Bronchial epithelial cell (primary cell): ENCODE measurements around the gene DDX47. TPM values are rescaled to one million over a fixed set of nuclear protein-coding genes. Genes with fewer than 3 reads are reported as not detected.
"Not testable (repeated sequence)": the region's sequence is repeated elsewhere in the genome, so short reads cannot be mapped to it uniquely, and the experiment has no call there.

Experiments
- DNase-seq: peaks from one replicate; pipeline ENCODE4 v3.0.0-alpha.2; 2010; ENCODE audit warnings: low read depth
- FAIRE-seq: peaks from 2 replicates; lab custom pipeline; 2011; peaks lifted over from hg19 to GRCh38; lab: Jason Lieb, UNC
- H3K27me3 ChIP-seq: 2 replicates; pipeline ENCODE4 v1.5.1; 2011; ENCODE audit warnings: low read length; ENCODE audit not compliant: control insufficient read depth, insufficient read depth
- H3K36me3 ChIP-seq: 2 replicates; pipeline ENCODE4 v1.5.1; 2011; ENCODE audit warnings: low read length; ENCODE audit not compliant: control insufficient read depth, insufficient read depth
- H3K4me3 ChIP-seq: 2 replicates; pipeline ENCODE4 v1.5.1; 2011; ENCODE audit warnings: mild to moderate bottlenecking, low read depth, low read length, control low read depth
- total RNA-seq: library from RNA; depleted of rRNA; stranded (reverse); fragments of >200 nt; gene quantifications from 2 replicates; pipeline ENCODE4 v1.2.1, GENCODE V29; 2014
- TF ChIP-seq, protein P1 (sequence below): IDR thresholded peaks from 2 replicates; pipeline ENCODE4 v1.5.1; 2011; ENCODE audit warnings: mild to moderate bottlenecking, moderate library complexity, low read length, control low read depth, inconsistent platforms; ENCODE audit not compliant: insufficient read depth, severe bottlenecking

Gene DDX47
- total RNA-seq, 1 donor from 2014 or later, result 56.9 TPM

DNA sequence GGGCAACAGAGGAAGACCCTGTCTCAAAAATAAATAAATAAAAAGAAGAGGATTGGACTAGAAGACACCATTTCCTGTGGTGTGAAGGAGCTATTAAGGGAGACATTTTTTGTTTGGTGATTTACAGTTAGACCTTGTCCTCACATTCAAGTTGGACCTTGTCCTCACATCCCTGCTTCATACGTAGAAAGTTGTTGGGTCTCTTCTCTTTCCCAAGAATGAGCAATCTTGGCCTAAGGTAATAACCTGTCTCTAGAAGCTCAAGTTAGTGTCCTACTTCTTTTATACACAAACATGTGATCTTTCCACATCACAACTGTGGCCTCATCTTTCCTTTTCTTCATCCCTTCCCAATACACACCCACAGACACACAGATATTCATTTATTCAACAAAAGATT is 14.7 kb upstream of the DDX47 start:
- TF ChIP-seq, protein P1, sequence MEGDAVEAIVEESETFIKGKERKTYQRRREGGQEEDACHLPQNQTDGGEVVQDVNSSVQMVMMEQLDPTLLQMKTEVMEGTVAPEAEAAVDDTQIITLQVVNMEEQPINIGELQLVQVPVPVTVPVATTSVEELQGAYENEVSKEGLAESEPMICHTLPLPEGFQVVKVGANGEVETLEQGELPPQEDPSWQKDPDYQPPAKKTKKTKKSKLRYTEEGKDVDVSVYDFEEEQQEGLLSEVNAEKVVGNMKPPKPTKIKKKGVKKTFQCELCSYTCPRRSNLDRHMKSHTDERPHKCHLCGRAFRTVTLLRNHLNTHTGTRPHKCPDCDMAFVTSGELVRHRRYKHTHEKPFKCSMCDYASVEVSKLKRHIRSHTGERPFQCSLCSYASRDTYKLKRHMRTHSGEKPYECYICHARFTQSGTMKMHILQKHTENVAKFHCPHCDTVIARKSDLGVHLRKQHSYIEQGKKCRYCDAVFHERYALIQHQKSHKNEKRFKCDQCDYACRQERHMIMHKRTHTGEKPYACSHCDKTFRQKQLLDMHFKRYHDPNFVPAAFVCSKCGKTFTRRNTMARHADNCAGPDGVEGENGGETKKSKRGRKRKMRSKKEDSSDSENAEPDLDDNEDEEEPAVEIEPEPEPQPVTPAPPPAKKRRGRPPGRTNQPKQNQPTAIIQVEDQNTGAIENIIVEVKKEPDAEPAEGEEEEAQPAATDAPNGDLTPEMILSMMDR, result no peak
- Histone ChIP-seq H3K4me3 (no peak overlapping the region), H3K36me3 (no peaks in the 10 kb centered on the region), H3K27me3 (no peaks in the 10 kb centered on the region)
- FAIRE-seq (no peak), DNase-seq (no peak)

DNA sequence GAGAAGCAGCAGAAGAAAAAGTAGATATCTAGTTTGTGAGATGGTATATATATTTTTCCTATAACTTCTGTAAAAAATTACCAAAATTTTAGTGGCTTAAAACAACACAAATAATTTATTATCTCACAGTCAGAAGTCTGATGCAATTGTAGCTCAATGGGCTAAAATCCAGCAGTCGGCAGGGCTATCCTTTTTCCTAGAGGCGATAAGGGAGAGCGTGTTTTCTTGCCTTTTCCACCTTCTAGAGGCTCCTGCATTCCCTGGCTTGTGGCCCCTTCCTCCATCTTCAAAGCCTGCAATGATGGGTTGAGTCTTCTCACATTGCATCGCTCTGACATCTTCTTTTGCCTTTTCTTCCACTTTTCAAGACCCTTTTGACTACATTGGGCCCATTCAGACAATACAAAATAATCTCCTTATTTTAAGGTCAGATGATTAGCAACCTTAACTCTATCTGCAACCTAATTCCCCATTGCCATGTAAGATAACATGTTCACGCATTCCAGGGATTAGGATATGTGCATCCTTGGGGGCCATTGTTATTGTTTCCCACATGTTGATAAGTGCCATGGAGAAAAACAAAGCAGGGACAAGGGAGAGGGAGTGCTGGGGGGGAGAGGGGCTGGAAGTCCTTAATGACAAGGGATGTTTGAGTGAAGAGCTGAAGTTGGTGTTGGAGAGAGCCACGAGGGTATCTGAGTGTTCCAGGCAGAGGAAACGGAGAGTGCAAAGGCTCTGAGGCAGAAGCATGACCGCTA is 13.8 kb upstream of the DDX47 start:
- no peaks in the 10 kb centered on the region for H3K27me3 ChIP-seq
- no peaks in the 10 kb centered on the region for H3K36me3 ChIP-seq
- no peak overlapping the region for H3K4me3 ChIP-seq
- FAIRE-seq (no peak), DNase-seq (no peak)
- TF ChIP-seq, protein P1, result no peak

DNA sequence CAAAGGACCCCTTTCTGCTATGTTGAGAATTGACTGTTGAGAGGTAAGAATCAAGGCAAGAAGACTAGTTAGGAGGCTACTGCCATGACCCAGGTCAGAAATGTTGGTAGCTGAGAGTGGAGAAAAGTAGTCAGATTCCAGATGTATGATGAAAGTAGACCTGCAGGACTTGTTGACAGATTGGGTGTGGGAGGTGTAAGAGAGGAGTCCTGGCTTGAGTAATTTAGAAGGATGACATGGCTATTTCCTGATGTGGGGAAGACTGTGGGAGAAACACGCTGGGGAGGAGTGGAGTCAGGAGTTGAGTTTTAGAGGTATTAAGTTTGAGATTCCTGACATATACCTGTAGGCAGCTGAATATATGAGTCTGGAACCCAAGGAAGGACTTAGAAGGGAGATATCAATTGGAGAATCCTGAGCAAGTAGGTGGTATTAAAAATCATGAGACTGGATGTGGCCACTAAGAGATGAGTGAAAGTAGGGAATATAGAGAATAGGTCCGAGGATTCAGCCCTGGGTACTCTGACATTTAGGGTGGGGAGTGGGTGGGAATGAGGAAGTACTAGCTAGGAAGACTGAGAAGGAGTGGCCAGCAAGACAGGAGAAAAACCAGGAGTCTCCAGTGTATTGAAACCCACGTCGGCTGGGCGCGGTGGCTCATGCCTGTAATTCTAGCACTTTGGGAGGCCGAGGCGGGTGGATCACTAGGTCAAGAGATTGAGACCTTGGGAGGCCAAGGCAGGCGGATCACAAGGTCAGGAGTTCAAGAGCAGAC is 12.6 kb upstream of the DDX47 start:
- Histone ChIP-seq H3K36me3 (no peaks in the 10 kb centered on the region), H3K27me3 (no peaks in the 10 kb centered on the region), H3K4me3 (no peak overlapping the region)
- DNase-seq (peak; percentile 98), FAIRE-seq (no peak)
- TF ChIP-seq, protein P1, result no peak

DNA sequence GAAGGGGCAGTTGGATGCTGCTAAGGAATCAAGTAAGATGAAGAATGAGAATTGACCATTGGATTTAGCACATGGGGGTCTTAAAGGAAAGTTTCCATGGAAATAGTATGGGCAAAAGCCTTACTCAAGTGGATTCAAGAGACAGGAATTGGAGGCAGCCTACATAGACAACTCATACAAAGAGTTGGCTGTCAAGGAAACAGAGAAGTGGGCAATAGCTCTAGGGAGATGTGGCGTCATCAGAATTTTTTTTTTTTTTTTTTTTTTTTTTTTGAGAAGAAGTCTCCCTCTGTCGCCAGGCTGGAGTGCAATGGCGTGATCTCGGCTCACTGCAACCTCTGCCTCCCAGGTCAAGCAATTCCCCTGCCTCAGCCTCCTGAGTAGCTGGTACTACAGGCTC is 11.5 kb upstream of the DDX47 start:
- not testable (repeated sequence) for DNase-seq, FAIRE-seq, H3K4me3 ChIP-seq, H3K36me3 ChIP-seq, H3K27me3 ChIP-seq

DNA sequence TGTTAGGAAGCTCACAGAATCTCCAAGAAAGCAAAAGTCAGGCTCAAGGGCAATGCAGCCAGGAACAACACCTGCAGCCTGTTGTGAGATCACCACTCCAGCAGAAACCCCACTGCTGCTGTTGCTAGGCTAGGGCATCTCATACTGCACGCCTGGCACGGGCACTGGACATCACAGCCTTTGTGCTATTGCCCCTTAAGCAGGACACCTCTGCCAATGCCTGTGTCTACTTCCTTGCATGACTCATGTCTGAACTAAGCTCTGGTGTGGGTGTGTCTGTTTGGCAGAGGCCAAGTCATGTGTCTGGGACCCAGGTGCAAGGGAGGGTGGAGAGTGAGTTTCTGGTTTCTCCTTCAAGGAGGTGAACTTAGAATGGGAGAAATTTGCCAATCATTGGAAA is 10.0 kb upstream of the DDX47 start:
- Histone ChIP-seq H3K27me3 (no peaks in the 10 kb centered on the region), H3K36me3 (no peaks in the 10 kb centered on the region), H3K4me3 (no peak overlapping the region)
- FAIRE-seq (no peak), DNase-seq (peak; percentile 99)
- TF ChIP-seq, protein P1, result no peak

DNA sequence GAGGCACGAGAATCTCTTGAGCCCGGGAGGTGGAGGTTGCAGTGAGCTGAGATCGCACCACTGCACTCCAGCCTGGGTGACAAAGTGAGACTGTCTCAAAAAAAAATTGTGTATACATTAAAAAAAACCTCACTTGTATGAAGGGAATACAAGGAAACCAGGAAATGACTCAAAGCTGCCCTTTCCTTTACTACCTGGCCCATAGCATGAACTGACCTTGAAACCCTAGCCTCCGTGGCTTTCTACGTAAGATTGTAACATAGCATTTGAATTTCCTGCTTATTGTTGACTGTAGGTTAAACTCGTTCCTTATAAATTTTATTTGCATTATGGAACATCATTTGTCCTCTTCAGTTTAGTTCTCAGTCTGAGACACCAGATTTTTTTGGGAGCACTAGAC is 9.1 kb upstream of the DDX47 start:
- FAIRE-seq (no peak), DNase-seq (peak; percentile 96)
- Histone ChIP-seq H3K27me3 (no peaks in the 10 kb centered on the region), H3K36me3 (no peaks in the 10 kb centered on the region), H3K4me3 (no peak overlapping the region)
- TF ChIP-seq, protein P1, result no peak
